Kidney tubule cell (primary cell): ENCODE results near the gene GDPD4.

Experiments
- DNase-seq: peaks from one replicate; pipeline ENCODE4 v3.0.0-alpha.2; 2018; ENCODE audit warnings: low spot score

The GDPD4 gene

DNA sequence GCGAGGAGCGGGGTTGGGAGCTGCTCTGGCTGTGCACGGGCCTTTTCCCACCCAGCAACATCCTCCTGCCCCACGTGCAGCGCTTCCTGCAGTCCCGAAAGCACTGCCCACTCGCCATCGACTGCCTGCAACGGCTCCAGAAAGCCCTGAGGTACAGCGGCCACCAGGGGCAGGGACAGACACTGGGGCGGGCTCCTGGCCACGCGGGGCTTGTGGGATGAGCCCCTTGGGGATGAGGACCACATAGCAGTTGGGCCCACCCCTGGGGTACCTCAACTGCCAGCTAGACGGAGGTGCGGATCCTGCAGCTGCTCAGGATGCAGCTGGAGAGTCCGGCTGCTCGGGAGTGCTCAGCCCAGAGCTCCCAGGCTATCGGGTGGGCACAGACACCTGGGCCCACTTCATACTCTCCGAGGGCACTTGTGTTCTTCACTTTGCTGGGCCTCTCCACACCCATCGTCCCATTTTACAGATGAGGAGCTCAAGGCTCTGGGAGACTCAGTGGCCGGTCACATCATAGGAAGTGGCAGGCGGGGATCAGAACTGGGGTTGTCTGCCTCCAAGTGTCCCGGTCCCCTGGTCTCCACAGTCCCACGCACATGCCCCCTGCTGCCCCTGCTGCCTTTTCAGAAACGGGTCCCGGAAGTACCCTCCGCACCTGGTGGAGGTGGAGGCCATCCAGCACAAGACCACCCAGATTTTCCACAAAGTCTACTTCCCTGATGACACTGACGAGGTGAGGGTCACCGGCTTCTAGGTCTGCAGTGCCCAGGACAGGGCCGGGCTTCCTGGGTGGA, 95.8 kb downstream of the GDPD4 start:
- DNase-seq: no peak

DNA sequence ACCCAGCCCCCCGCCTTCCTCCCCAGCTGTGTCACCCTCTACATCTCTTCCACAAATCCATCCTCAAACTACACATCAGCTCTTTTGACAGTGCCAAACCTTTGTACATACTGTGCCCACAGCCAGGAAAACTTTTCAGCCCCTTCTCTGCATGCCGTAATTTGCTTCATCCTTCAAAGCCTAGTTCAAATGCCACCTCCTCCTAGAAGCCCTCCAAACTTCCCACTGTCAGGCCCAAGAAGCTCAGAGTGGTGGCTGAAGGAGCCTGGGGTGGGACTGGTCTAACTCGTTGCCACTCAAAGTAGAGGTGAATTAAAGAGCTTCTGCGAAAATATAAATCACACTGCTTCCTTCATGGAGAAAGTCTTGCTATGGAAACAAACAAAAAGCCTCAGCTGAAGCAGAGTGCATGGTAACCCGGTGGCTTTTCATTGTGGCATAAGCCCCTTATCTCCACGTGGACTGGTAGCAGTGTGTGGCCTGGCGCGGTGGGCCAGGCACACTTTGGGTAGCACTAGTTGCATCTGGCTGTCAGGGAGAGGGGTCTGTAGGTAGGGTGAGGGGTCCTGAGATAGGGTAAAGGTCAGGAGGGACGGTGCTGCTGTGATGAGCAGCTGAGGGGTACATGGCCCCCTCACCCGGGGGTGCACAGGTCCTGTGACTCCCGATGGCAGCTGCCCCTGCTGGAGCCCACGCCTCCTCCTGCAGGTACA, 96.6 kb downstream of the GDPD4 start:
- no peak for DNase-seq

GRCh38 chr11:77203901-77204753, 97.4 kb downstream of the GDPD4 start:
- DNase-seq: no peak

DNA sequence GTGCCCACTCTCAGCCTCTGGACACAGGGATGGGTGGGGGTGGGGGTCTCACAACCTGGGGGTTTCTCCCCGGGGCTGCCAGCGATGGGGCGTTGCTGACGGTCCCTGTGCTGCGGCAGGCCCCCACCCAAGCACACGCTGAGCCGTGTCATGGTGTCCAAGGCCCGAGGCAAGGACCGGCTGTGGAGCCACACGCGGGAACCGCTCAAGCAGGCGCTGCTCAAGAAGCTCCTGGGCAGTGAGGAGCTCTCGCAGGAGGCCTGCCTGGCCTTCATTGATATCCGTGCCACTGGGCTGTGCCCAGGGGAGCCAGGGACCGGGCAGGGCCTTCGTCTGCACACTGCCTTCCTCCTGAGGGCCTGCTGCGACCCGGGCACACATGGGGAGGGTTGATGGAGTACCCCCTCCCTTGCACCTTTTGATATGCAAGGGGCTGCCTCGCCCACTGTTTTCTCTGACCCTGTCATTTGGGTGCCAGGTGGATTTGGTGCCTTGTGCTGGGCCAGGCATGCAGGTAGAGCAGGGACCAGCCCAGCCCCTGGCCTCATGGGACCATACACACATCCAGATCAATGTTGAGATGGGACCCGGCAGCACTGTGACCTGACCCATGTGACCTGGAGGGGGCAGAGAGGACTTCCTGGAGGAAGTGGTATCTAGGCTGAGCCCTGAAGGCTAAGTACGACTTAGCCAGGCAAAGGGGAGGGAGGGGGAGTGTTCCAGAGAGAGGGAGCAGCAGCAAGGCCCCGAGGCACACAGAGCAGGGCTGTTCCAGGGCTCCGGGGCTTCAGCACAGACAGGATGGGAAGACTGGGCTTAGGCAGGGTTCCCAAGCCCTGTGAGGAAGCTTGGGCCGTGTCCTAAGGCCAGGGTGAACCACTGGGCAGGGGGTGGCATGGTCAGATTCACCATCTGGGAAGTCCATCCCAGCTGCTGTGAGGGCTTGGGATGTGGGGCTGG, 98.3 kb downstream of the GDPD4 start:
- DNase-seq: no peak

- no peak for DNase-seq
These were observed 99.3 kb downstream of the GDPD4 start for GRCh38 chr11:77201991-77202841.

DNA sequence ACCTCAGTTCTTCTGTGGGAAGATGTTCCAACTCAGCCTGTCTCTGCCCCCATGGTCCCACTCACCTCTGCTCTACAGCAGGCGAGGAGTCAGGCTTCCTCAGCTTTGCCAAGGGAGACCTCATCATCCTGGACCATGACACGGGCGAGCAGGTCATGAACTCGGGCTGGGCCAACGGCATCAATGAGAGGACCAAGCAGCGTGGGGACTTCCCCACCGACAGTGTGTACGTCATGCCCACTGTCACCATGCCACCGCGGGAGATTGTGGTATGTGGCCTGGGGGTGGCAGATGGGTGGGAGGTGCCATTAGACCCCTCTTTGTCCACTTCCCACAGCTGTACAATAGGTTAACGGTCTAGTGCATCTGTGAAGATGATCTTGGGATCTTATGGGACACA, 100.1 kb downstream of the GDPD4 start:
- DNase-seq: no peak

DNA sequence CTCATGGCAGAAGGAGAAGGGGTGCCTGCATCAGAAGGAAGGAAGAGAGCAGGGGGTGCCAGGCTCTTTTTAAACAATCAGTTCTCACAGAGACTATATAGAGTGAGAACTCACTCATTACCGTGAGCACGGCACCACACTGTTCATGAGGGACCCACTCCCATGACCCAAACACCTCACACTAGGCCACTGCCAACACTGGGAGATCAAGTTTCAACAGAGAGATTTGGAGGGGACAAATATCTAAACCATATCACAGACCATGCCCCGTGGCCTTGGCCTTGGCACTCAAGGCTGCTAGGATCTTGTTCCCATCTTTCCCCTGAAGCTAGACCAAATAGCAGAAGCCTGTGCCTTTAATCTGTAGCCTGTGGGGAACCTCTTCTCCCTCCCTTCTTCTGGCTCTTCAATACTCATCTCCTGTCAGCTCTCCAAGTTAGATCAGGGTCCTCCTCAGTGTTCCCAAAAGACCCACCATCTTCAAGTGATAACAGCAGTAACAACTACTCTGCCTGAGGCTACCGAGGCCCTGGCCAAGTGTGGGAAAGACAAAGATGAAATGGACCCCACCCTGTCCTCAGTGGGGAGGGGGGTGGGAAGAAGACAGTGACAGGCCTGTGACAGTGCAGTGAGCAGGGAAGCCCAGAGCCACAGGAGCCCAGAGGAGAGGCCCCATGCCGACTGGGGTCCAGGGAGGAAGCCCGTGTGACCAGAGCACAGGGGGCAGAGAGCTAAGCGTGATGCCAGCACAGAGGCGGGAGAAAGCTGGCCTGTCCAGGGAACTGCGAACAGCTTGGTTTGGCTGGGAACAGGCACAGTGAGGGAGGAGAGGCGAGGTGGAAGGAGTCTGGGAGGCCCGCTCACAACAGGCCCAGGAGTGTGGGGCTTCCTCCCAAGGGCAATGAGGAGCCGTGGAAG, 100.9 kb downstream of the GDPD4 start:
- no peak for DNase-seq

- DNase-seq: no peak
These were observed 102.2 kb downstream of the GDPD4 start for GRCh38 chr11:77199137-77199745.

GRCh38 chr11:77198440-77198849, 103.0 kb downstream of the GDPD4 start:
- peak; percentile 5 for DNase-seq

DNA sequence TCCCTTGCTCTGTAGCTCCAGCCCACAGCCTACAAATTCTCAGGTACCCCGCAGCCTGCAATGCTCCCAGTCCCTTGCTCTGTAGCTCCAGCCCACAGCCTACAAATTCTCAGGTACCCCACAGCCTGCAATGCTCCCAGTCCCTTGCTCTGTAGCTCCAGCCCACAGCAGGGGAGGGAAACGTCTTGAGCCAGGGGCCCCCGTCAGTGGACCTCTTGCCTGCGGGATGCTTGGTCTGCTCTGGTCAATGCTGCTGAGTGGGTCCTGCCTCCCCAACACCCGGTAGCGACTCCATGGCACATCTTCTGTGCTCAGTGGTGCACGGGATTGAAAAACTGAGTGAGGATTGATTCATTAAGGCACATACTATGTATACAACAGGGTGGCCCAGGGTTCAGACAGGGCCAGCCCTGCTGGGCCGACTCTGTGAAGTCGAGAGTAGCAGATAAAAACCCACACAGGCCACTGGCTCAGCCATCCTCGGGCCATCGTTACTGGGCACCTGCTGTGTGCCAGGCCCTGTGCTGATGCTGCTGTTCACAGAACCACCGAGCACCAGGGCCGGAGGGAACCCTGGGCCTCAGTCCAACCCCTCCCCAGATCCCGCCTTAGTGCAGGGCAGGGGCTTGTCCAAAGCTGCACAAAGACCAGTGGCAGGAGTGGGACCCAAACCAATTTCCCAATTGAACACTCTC, 103.7 kb downstream of the GDPD4 start:
- no peak for DNase-seq

DNA sequence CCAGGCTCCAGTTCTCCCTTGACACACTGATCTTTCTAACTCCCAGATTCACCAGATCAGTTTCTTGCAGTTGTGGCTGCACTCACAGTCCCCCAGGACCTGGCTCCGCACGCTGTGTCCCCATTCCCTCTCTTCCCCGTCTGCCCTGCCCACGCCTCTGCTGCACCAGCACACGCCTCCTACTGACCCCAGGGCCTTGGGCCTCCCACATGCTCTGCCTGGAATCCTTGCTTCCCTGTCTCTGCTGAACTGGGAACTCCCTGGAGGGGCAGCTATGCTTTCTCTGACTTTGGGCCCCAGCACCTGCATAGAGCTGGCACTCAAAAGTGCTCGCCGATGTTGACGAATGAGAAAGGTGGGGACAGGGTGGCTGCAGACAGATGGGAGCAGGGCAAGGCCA, 104.5 kb downstream of the GDPD4 start:
- no peak for DNase-seq

DNA sequence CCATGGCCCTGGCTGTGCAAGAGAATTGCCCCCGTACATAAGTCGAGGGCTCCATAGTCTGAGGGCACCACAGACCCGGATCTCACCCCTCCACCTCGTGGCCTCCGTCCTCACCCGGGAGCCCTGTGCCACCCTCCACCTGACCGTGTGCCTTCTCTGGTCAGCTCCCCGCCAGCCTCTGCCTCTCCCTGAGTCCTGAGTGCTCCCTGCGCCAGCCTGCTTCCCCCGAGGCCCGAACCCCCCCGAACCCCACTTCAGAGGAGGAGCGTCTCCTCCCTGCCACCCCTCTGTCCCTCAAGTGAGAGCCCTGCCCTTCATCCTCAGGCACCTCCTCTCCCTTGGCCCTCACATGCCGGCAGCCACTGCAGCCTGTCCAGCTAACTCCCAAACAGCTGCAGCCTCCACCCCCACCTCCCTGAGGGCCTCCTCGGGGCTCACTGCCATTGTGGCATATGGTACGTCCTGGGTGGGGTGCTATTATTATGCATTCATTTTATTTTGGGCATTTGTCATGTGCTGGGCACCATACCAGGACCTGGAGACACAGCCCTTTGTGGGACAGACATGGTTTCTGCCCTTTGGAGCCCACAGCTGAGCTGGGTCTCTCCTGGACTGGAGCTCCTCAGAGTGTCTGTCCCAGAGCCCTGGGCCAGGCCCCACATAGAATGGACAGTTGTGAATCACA, 106.3 kb downstream of the GDPD4 start:
- DNase-seq: no peak

GRCh38 chr11:77193911-77194830, 107.3 kb downstream of the GDPD4 start:
- DNase-seq: no peak

DNA sequence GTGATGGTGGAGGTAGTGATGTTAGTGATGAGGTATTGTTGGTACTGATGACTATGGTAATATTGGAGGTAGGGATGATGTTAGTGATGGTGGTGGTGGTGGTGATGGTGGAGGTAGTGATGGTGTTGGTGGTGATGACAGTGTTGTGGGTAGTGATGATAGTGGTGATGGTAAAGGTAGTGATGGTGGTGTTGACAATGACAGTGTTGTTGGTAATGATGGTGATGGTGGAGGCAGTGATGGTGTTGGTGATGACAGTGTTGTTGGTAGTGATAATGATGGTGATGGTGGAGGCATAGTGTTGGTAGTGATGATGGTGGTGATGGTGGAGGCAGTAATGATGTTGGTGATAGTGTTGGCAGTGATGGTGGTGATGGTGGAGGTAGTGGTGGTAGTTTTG, 108.3 kb downstream of the GDPD4 start:
- no peak for DNase-seq

DNA sequence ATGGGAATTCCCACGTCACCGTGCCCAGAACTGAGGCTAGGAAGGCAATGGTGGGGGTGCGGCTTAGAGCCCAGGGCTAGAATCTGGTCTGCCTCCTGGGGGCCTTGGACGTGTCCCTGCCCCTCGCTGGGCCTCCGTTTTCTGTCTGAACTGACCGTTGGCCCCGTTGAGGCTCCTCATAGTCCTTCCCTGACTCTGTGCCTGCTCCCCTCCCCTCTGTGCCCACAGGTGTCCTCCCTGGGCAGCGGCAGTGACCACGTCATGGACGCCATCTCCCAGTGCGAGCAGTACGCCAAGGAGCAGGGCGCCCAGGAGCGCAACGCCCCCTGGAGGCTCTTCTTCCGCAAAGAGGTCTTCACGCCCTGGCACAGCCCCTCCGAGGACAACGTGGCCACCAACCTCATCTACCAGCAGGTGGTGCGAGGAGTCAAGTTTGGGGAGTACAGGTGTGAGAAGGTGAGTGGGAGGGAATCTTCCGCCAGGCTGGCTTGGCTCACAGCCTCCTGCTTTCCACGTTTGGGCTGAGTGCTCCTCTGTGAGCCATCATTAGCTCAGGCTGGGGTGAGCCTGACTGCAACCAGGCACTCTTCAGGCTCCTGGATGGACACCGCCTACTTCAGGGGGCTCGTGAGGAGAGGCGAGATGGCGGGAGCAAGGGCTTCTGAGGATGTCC, 109.5 kb downstream of the GDPD4 start:
- DNase-seq: peak; percentile 83

GRCh38 chr11:77191429-77191822, 110.1 kb downstream of the GDPD4 start:
- no peak for DNase-seq
